T follicular helper cell (primary cell): ENCODE results near the gene MED27.

Experiments used
- DNase-seq: peaks from one replicate; pipeline ENCODE4 v3.0.0-alpha.2; 2020; ENCODE audit warnings: low read depth

MED27 gene

DNA sequence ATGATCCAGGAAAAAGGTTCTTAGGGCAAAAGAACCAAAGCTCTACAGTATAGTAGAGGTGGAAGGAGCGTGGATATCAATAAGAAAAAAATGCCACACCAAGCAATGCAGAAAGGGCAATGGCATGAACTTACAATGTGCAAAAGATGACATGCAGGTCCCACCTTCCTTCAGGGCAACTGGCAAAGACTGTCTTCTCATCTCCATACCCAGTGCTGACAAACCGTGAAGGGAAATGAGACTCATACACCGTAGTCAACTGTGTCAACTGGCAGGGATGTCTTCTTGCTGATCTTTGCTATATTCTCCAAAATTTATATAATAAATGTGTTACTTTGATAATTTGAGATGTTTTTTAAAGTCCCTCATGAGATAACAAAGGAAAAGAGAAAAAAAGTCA is 36.0 kb downstream of the MED27 start:
- no peak for DNase-seq

DNA sequence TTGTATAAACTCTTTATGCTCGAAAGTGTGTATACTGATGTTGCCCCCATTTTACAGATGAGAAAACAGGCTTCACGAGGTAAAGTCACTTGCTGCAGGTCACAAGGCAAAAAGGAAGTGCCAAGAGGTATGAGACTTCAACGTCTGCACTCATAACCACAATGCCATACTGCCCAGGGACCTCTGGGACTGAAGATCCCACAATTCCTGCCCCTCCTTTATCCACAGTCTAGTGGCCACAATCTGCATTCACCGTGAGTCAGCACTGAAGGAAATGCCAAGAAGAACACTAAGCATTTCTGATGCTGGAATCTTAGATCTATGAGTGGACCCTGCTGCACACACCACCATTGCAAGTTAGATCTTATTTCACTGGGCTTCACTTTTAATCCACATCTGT is 37.3 kb downstream of the MED27 start:
- DNase-seq, result no peak

DNA sequence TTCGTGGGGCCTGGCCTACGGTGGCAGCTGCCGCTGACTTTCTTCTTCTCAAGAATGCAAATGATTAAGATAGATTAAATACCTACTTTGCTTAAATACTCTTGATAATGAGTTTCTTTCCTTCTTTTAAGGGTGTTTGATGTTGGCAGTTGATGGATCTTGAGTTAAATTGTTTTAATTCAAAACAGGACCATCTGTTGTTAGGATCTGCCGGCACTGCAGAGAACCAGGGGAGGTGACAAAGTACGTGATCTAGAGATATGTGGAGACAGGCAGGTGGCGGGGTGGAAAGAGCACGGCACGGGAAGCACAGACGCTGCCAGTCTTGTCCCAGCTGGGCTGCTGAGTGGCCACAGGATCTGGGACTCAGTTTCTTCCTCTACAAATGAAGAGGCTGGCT is 37.9 kb downstream of the MED27 start:
- no peak for DNase-seq

DNA sequence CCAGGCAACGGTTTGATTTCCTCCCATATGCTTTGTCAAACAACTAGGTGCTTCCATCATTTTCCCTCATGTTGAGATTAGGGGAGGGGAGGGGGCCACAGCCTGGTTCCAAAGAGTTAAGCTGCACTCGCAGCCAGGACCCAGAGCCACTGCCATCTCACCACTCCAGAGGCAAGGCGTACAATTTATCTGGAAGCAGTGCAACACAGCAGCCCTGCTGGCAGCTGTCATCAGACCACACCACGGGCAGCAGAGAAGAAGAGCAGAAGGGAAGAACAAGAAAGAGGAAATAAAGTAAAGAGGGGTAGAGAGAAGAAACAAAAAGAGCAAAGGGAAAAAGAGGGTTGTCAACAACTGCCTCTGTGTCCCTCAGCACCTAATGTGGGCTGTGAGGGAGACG is 38.9 kb downstream of the MED27 start:
- no peak for DNase-seq

DNA sequence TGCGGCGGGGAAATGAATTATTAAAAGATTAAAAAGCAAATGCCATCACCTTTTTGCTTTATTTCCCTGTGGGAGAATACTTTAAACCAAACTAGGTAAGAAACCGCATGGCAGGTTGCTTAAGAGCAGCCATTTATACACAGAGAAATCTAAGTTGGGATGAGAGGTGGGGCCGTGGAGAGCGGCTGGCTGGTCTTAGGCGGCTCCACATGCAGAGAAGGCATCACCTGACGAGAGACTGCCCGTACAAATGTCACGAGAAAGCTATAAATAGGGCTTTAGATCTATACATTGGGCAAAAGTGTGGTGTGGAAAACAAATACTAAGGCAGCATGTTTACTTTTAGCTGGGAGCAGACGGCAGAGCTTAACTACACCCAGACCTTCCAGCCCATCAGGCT is 39.4 kb downstream of the MED27 start:
- DNase-seq, result no peak

DNA sequence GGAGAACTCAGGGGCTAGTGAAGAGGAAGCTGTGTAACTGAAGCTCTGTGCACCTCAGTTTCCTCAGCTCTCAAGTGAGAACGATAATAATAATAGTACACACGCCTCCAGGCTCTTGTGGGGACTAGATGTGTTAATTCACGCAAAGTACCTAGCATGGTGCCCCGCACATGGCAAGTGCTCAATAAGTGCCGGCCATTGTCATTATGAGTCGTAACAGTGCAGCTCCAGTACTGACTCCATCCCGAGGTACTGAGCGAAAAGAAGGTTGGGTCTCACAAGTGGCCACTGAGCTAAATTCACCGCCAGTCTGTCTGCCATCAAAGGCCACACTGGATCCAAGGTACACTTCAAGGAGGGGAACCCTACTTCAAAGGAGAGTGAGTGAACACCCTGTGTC is 40.4 kb downstream of the MED27 start:
- no peak for DNase-seq

DNA sequence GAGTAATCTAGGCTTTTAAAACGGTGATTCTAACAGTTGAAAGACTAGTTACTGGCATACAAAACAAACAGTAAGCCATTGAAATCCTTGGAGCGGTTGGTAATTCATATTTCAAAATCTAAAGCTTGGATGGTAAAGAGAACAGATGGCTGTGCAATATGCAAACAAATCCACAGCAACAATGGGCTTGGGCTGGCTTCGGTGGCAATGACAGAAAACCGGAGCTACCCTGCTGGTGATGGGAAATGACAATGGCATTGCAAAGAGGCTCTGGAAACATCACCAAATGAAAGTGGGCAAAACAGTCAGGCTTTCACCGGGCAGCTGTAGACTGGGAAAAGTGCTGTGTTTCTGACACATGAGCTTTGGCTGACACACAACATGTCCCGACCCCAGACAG is 42.2 kb downstream of the MED27 start:
- DNase-seq, result no peak

DNA sequence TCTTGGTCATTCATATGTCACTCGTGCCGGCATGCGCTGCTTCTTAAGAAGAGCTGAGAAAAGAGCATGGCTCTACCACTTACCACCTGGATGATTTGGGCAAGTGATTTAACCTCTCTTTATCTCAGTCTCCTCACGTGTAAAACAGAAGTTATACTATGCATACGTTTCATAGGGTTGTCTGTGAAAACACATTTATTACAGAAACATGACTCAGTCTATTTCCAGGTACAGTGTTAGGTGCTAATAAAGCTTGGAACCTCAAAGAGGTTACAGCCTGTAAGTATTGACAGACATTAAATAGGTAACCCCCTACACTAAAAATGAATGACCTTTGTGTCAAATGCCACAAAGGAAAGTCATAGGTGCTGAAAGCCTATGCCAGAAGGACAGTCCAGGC is 43.1 kb downstream of the MED27 start:
- no peak for DNase-seq

DNA sequence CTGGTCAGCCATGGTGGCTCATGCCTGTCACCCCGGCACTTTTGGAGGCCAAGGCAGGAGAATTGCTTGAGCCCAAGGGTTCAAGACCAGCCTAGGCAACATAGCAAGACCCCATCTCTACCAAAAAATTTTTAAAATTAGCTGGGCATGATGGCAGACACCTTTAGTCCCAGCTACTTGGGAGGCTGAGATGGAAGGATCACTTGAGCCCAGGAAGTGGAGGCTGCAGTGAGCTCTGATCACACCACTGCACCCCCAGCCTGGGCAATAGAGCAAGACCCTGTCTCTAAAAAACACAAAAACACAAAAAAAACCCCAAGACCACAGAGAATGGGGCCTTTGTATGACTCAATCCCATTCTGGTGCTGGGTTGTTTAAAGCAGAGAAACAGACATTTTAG is 44.0 kb downstream of the MED27 start:
- no peak for DNase-seq

DNA sequence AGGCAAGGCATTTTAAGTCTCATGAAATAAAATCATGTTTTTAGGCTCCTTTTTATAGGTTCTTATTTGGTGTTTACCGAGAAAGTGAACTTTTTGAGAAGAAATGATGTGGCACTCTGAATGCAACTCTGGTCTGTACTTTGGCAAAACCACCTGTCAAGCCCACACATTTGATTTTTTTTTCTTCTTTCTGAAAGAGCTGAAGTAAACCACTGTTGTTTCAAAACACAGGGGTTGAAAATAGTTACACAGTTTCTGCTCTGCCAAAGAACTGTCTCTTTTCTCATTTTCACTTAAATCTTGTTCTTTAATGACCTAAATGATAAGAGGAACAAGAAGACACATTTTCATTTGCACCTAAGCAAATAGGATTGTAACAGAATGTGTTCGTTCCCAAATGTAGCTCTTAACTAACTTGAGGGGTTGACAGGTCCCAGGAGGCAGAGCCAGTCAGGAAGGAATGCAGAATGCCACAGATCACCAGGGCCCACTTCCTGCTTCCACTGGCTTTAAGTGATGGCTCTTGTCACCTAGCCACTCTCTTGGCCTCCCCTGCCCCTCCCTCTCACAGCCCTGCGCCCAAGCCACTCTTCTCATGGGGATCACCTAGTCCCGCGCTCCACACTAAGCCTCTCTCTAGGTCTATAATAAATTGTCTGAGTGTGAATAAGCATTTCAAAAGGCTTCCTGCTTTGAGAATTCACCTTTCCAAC is 47.3 kb downstream of the MED27 start:
- DNase-seq, result no peak

DNA sequence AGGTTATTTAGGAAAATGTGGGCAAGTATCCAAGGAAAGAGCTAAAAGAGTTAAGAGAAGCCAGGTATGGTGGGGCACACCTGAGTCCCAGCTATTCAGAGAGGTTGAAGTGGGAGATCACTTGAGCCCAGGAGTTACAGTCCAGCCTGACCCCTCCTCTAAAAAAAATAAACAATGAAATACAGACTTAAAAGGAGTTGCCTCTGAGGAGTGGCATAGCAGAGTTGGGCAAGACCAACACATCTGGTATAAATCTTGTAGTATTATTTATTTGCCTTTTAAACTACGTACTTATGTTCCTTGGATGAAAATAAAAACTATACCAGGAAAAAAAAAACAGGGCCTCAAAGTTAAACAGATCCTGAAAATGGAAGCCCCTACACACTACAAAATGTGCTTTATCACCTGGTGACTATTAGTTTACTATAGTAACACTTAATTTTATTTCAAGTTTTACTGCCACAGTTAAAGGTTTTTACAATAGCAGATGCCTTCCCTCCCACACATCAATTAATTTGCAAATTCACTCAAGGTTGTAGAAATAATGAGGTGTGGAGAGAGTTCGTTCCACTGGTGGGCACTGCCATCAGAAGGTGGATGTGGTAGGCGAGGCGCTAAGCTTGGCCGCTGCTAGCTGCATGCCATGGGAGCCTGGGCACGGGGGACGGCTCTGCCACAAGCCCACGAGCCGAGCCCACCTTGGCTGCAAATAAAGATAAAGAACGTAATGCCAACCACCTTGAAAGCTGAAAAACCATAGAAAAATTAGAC is 48.0 kb downstream of the MED27 start:
- no peak for DNase-seq

DNA sequence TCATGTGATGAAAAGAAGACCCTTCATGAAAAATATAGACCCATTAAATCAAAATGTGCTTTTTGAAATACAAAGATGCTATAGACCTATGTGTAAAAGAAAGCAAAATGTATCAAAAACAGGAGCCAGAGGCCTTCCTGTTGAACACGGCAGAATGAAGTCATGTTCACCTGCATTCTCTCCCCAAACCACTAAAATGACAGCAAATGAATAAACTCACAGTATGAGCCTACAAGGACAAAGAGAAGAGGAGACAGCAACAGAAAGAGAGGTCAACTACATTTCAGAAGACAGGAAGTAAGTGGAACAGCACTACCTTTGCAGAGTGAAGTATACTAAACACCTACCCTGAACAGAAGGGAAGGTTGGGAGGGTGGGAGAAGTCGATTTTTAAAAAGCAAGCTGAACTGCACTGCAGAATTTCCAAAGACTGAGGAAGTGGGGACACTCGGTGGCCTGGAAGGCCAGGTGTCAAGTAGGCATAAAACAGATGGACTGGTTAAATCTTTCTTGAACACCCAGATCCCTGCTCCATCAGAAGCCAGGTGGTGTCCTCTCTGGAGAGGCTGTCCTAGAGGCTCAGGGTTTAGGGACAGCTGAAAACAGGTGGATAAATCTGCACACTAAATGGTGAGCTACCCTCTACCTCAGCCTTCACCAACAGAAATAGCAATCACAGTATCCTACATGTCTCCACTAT is 48.9 kb downstream of the MED27 start:
- DNase-seq, result no peak

DNA sequence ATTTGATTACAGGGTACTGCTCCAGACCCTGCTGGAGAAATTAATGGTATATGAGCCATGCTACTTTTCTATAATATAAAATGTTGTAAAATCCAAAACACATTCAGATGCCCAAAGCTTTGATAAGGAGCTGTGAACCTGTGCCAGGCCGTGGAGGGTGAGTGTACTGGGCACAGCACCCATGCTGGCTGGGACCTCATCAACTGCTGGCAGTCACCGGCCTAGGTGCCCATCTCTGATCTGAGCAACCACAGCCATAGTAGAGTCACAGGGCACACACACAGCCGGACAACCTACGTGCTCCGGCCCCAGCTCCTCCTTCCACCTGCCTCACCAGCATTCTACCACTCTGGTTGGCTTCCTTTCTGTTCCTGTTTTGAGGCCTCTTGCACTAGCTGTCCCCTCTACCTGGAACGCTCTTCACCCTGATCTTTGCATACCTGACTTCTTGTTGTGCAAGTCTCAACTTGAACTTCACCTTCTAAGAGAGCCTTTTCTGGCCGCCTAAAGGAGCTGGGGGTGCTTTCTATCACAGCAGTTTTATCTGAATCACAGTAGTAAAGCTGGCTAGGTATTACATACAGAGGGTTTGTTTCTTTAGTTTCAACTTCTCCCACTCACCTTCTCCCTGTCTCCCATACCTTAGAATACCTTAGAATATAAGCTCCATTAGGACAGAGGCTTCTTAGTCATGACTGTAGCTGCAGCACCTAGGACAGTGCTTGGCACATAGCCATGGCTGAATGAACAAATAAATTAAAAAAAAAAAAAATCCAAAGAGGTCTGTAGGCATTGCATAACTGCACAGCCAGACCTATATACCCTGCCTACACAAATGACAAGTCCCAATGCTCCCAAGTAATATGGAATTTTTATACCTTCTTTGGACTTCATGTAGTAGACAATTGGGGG is 51.7 kb downstream of the MED27 start:
- DNase-seq, result no peak

DNA sequence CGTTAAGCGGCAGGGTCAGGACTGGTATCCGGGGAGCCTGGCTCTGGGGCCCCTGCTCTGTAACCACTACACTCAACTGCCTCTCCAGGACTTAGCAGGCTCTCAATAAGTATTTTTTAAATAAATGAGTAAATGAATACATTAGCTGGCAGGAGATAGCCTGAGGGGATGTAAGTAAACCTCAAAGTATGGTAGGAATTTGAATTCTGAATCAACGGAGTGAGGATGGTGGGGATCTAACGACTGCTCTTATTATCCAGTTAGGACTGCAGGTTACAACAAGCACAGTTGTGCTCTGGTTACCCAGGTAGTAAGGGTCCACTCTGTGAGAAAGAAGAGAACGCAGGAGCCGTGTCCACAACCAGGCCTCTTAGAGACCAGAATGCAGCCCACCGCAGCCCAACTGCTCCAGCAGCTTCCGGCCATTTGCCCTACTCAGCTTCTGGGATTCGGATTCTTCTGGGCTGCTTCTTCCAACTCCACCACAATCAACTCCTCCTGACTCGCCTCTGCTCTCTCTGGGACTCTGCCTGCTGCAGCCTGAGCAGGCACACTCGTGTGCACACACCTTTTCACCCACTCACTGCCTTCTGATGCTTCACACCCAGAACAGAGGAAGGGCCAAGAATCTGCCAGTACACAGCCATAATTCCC is 52.6 kb downstream of the MED27 start:
- DNase-seq, result no peak

DNA sequence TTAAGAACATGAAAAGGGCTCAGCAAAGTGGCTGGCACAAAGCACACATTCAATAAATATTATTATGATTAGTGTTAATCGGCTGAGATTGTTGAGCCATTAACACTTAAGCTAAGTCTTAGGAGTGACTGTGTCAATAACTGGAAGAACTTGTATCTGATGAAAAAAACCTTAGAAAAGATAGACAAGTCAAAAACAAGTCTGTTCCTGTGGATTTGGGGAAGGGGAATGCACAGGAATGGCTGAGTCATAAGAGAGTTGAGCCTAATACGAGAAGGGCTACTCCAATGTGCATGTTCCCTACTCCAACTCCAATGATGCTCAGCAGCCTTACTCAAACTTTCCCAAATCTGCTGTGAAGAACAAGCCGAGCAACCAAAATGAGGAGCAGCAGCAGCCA is 53.9 kb downstream of the MED27 start:
- DNase-seq, result no peak

DNA sequence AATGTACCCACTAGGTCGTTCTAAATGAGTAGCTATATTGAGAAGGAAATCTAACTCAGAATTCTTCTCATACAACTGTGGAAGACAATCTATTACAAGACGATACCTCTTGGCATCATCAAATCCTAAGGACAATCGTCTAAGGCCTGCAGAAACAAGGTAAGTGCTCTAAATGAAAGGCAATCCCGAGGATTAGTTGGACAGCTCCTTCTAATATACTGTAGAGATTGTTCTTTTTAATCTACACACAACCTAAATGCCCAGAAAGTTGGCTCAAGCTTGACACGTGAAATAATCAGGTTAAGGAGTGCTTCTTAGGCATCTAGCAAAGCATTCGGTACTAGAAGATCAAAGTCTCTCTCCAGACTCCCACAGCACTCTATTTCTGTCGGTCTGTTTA is 55.1 kb downstream of the MED27 start:
- no peak for DNase-seq

DNA sequence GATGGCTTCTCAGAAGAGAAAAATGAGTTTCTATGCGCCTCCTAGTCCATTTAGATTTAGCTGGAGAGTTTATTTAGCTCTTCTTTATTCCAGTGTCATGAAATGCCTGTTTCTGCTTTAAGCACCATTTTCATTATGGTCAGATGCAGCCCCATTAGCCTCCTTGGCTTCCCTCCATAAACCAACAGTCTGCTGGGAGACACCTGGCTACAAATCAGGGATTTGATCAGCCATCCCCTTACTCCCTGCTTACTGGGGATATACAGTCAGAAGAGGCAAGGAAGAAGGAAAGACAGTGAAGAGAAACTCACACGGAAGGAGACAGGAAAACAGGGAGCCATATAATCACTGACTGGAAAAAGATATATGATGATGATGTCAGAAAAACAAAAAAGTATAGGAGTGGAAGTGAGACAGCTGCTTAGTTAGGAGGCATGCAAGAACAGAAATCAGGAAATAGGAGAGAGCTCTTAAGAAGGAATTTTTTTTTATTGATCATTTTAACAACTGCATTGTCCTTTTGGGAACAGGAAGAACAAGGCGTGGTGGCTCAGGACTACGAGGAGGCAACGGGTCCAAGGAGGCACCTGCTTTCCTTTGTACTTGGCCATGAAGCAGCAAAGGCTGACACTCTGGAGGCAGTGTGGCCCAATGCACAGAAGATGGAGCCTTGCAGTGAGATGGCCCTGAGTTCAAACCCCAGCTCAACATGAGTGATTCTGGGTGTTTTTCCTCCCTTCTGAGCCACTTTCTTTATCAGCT is 56.1 kb downstream of the MED27 start:
- DNase-seq, result no peak

DNA sequence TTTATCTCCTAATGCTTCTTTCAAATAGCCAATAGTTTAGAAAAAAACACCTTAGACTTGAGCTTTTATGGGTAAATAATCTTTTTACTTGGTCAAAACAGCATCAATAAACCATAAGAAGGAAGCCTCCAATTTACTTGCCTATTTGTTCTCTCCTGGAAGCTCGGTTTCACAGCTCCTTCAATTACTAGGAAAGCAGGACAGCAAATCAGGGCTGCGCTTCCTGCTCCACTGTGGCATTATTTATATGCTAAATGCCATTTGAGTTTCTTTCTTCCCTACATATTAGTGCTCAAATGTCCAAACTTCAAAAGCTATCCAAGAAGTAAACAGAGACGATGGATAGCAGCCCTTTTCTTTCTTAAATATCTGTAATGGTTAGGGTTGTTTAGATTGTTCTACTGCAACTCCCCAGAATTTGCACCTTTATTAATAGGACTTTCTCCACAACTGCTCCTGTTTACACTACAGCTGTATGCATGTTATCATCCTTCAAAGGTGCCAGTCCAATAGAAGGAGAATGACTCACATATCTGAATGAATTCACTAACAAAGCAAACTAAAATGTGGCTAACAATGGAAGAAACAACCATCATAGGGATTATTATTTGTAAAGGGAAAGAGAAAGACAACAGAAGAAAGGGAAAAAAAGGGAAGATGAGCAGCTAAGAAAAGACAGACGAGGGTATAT is 58.7 kb downstream of the MED27 start:
- DNase-seq, result no peak

DNA sequence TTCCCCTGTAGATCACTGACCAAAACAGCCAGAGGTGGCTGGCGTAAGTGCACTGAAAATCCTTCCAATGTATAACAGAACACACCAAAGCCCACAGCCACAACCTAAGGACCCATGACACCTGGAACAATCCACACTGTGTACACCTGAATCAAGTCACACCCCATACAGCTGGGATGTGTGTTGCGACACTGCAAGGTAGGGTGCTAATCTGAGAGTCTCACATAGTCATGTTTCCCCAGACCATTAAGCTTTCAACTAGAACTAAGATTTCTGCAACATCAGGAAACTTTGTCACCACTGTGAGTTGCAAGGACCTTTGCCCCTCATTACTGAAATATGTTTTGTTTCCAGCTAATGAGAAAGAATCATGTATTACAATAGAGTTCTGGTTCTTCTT is 59.4 kb downstream of the MED27 start:
- no peak for DNase-seq

DNA sequence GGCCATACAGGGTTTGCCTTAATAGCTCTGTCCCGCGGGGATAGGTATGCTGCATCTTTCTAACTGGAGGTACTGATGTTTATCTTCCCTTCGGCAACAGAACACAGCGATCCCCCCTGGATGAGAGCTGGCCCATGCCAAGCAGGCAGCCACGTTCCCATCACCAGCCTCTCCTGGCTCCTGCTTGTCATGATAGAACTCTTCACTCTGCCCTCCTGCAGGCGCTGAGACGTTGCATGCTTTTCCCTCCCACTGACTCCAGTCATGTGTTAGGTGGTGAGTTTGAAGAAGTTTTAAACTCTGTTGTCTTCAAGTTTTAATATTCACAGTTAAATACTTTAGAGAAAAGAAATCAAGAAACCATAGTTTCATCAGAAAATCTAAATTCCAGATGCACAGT is 60.0 kb downstream of the MED27 start:
- DNase-seq, result no peak
